Muscle layer of colon (tissue), 2 donors: ENCODE results near the gene MAEA.

Experiments
- H3K27ac ChIP-seq: one replicate; pipeline ENCODE4 v1.7.0; 2013; ENCODE audit warnings: low read depth, mild to moderate bottlenecking, low read length, moderate library complexity
- H3K27me3 ChIP-seq, 2 donors: one replicate each; pipeline ENCODE4 v1.7.0; 2013; ENCODE audit warnings: low read length in 2 of 2, mild to moderate bottlenecking in 2 of 2; ENCODE audit not compliant: insufficient read depth in 2 of 2, control insufficient read depth in 1 of 2
- H3K36me3 ChIP-seq: one replicate; pipeline ENCODE4 v1.7.0; 2013; ENCODE audit warnings: mild to moderate bottlenecking, low read length; ENCODE audit not compliant: insufficient read depth
- H3K4me1 ChIP-seq: one replicate; pipeline ENCODE4 v1.7.0; 2013; ENCODE audit warnings: mild to moderate bottlenecking, low read length; ENCODE audit not compliant: insufficient read depth
- H3K4me3 ChIP-seq, 2 donors: one replicate each; pipeline ENCODE4 v1.7.0; 2013; ENCODE audit warnings: low read length in 2 of 2, low read depth in 1 of 2, mild to moderate bottlenecking in 1 of 2, moderate library complexity in 1 of 2
- H3K9ac ChIP-seq: one replicate; pipeline ENCODE4 v1.7.0; 2013; ENCODE audit warnings: low read length
- H3K9me3 ChIP-seq: one replicate; pipeline ENCODE4 v1.7.0; 2013; ENCODE audit warnings: mild to moderate bottlenecking, low read length
- donor health status: abdominal sarcoma.
- donor health status: Adenocarcinoma of cecum.

MAEA gene

DNA sequence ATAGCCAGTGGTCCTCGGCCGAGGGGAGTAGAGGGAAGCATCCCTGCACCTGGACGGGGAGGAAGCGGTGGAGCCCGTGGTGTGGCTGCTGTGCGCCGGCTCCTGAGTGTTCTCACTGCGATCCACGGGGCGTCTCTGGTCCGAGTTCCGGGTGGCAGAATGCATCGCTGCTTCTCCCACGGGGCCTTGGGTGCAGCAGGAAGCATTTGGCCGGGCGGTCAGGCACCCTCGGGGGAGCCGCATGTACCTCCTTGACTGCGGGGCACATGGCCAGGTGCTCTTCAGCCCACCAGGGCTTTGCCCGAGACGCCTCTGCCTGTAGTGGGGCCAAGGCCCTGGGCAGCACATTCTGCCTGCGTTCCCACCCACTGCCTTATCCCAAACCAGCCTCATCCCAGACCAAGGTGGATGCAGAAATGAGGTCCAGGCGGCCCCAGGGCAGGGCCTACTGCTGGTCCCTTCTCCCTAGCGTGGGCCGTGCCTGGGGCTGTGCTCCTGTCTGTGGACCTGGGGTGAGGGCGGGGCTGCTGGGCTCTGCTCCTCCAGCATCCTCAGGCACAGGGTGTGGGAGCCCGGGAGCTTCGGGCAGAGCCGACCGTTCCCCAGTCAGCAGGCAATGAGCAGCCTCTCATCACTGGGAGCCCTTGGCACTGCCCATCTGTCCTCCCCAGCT lies 89.0 kb downstream of the MAEA start:
- H3K4me1 ChIP-seq, result no peaks in the 10 kb centered on the region
- no peak overlapping the region for H3K27ac ChIP-seq
- H3K9me3 ChIP-seq, result no peaks in the 10 kb centered on the region
- no peak overlapping the region for H3K9ac ChIP-seq
- no peaks in the 10 kb centered on the region for H3K27me3 ChIP-seq
- H3K4me3 ChIP-seq, result no peak overlapping the region
- H3K36me3 ChIP-seq, result peaks cover 6% of the 10 kb centered on the region

DNA sequence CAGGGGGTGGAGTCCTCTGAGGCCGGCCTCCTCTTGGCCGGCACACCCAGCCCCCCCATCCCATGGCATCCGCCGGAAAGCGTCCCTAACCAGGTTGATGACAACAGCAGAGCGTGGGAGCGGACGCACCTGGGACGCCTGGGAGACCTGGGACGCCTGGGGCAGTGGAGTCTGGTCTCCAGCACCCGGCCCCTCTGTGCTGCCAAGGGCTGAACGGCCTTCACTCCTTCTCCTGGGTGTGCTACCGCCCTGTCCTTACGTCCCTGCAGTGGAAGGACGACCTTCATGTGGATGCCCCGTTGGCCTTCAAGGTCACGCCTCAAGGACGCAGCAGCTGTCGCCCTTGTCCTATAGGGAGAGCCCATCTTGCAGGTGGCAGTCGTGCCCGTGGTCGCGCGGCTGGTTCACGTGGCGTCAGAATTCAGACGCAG lies 89.7 kb downstream of the MAEA start:
- Histone ChIP-seq H3K4me3 (no peak overlapping the region), H3K4me1 (no peaks in the 10 kb centered on the region), H3K36me3 (peaks cover 6% of the 10 kb centered on the region), H3K27ac (no peak overlapping the region), H3K9ac (no peak overlapping the region), H3K27me3 (no peaks in the 10 kb centered on the region), H3K9me3 (no peaks in the 10 kb centered on the region)

GRCh38 chr4:1379801-1380331 lies 90.2 kb downstream of the MAEA start:
- H3K4me3 ChIP-seq, result no peak overlapping the region
- H3K9me3 ChIP-seq, result no peaks in the 10 kb centered on the region
- H3K4me1 ChIP-seq, result no peaks in the 10 kb centered on the region
- H3K9ac ChIP-seq, result no peak overlapping the region
- H3K27ac ChIP-seq, result no peak overlapping the region
- H3K36me3 ChIP-seq, result peaks cover 6% of the 10 kb centered on the region
- no peaks in the 10 kb centered on the region for H3K27me3 ChIP-seq

DNA sequence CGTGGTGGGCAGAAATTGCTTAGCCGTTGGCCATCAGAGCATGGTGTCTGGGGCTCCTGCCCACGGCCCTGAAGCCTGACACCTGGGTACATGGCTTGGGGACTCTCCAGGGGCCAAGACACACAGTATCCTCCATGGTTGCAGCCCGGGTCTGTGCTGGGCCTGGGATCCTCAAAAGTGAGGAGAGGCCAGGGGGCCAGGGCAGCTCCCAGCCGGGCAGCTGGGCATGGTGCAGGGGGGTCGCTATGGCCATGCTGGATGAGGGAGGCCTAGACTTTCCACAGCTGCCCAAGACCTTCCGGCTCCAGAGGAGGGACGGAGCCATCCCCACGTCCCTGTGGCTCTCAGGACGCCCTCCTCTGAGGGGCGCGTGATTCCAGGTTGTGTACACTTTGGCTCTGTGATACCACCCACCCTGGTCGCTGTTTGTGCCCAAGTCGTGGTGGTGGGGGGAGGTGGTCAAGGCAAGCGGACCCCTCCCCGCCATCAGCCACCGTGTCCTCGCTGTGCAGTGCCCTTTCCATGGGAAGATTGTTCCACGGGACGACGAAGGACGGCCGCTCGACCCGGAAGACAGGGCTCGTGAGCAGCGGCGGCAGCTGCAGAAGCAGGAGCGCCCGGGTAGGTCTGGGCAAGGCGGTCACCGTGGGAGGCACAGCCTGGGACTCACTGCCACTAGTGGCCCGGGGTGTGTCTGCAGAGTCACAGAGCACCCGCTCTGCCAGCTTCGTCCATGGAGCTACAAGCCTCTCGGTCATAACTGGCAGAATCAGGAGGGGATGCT lies 90.9 kb downstream of the MAEA start:
- no peak overlapping the region for H3K27ac ChIP-seq
- no peak overlapping the region for H3K9ac ChIP-seq
- no peaks in the 10 kb centered on the region for H3K4me1 ChIP-seq
- no peaks in the 10 kb centered on the region for H3K9me3 ChIP-seq
- H3K36me3 ChIP-seq, result peaks cover 3% of the 10 kb centered on the region
- H3K4me3 ChIP-seq, result no peak overlapping the region
- no peaks in the 10 kb centered on the region for H3K27me3 ChIP-seq

GRCh38 chr4:1381181-1381621 lies 91.5 kb downstream of the MAEA start:
- Histone ChIP-seq H3K4me3 (no peak overlapping the region), H3K27ac (no peak overlapping the region), H3K9ac (no peak overlapping the region), H3K36me3 (peaks cover 4% of the 10 kb centered on the region), H3K4me1 (no peaks in the 10 kb centered on the region), H3K9me3 (no peaks in the 10 kb centered on the region), H3K27me3 (no peaks in the 10 kb centered on the region)

DNA sequence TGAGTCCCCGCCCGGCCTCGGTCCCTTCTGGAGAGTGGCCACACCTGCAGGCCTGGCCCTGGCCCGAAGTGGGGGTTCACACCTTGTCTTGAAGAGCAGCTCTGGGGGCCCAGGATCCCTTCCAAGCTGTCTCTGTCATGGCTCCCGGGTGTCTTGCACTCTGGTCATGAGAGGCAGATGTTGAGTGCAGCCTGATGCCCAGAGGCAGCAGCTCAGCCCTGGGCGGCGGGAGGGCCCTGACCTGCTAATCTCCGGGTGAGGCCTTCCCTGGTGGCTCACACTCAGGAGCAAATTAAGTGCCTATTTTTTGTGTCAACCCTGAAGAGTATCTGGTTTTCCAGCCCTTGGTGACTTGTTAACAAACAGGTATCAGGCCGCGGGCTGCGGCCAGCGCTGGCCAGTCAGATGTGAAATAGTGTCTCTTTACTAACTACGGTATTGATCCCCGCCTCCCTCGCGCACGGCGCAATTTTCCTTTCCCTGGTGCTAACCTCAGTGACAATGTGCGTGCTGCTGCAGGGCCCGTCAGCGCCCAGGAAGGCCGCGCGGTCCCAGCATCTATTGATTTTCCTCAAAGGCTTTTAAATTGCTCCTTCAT lies 92.4 kb downstream of the MAEA start:
- no peaks in the 10 kb centered on the region for H3K27me3 ChIP-seq
- H3K4me3 ChIP-seq, result no peak overlapping the region
- no peaks in the 10 kb centered on the region for H3K9me3 ChIP-seq
- H3K9ac ChIP-seq, result no peak overlapping the region
- H3K36me3 ChIP-seq, result peaks cover 7% of the 10 kb centered on the region
- H3K4me1 ChIP-seq, result no peaks in the 10 kb centered on the region
- H3K27ac ChIP-seq, result no peak overlapping the region

DNA sequence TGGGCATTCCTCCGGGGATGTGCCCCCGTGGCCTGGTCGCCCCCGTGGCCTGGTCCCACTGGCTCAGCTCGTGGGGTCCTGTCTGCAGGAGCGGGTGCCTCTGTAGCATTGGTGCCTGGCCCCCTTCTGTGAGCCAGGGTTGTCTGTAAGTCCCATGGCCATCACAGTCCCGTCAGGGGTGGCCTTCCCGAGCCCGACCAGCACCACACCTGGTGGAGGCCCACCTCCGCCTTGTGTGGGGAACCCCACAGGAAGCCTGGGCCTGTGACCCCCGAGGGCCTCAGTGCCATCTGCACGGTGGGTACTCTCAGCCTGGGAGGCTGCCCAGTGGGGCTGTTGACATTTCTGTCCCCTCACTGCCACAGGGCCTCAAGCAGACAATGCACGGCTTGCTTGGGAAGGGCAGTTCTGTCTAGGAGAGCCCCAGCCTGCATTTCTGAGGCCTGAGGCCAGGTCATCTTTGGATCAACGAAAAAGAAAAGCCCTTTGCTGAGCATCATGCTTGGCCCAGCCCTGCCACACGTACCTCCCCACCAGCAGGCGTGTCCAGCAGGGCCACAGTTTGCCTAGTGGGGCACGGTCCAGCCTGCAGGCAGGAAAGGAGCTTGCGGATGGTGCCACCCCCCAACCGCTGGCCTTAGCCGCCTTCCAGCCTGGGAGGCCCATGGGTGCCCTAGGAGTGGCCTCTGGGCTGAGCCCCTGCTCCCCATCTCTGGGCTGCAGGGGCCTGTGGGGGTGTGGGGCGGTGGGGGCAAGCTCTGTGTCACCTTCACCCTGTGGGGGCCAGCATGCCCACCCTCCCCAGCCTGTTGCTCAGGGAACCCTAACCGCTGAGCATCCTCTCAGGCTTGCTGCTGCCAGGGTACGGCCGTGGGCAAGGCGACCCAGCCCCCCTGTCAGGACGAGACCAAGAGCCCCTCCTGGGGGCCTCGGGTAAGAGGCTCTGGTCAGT lies 93.4 kb downstream of the MAEA start:
- Histone ChIP-seq H3K4me3 (no peak overlapping the region), H3K27ac (no peak overlapping the region), H3K27me3 (no peaks in the 10 kb centered on the region), H3K36me3 (peaks cover 7% of the 10 kb centered on the region), H3K9me3 (no peaks in the 10 kb centered on the region), H3K9ac (no peak overlapping the region), H3K4me1 (no peaks in the 10 kb centered on the region)

GRCh38 chr4:1383728-1384591 lies 94.3 kb downstream of the MAEA start:
- Histone ChIP-seq H3K36me3 (peaks cover 7% of the 10 kb centered on the region), H3K4me3 (no peak overlapping the region), H3K27me3 (no peaks in the 10 kb centered on the region), H3K9me3 (no peaks in the 10 kb centered on the region), H3K27ac (no peak overlapping the region), H3K9ac (no peak overlapping the region), H3K4me1 (no peaks in the 10 kb centered on the region)

DNA sequence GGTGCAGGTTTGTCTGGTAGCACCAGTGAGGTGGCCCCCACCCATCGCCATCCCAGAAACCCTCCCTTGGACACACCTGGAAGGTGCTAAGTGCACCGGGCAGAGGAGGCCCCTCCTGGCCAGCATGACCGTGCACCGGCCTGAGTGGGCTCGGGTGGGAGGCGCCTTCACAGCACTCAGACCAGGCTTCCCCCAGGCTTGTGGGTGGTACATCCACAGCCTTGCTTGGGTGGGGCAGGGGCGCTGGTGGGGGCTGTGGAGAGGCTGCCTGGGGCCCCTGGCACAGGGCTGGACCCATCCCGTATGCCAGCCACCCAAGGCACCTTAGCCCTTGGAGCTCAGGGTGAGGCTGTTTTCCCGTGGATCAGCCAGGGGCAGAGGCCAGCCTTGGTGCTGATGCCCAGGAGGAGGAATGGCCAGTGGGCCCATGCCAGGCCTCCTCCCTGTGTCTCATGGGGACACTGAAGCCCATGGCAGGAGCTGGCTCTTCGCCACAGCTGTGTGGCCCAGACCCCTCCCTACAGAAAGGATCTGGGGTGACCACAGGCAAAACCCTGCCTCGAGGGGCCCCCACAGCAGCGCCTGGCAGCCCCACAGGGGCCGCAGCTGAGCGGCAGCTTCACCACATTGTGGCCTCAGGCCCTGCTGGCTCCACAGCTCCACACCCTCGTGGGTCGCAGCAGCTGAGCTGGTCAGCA lies 95.1 kb downstream of the MAEA start:
- Histone ChIP-seq H3K27ac (no peak overlapping the region), H3K36me3 (peaks cover 7% of the 10 kb centered on the region), H3K9me3 (no peaks in the 10 kb centered on the region)

More for the DNA sequence above, 95.1 kb downstream of the MAEA start:
- Histone ChIP-seq H3K4me1 (no peaks in the 10 kb centered on the region), H3K4me3 (no peak overlapping the region), H3K9ac (no peak overlapping the region), H3K27me3 (no peaks in the 10 kb centered on the region)
